PFSK-1 (cell line): ENCODE results near the gene PRSS35.

Source experiments
- POLR2AphosphoS5 ChIP-seq: IDR thresholded peaks from 2 replicates; pipeline ENCODE4 v1.6.1; 2012; ENCODE audit warnings: low read depth, mild to moderate bottlenecking, control low read depth, low read length, moderate library complexity
- REST ChIP-seq, 2 experiments: IDR thresholded peaks; 2 replicates each; pipeline versions ENCODE4 v1.6.1 to v1.8.0; 2011 to 2012; ENCODE audit warnings: low read depth in 2 of 2, low read length in 2 of 2, control low read depth in 1 of 2, inconsistent platforms in 1 of 2, mild to moderate bottlenecking in 1 of 2, moderate library complexity in 1 of 2; ENCODE audit not compliant: insufficient read depth in 1 of 2
- SIN3A ChIP-seq: IDR thresholded peaks from 2 replicates; pipeline ENCODE4 v1.6.1; 2012; ENCODE audit warnings: mild to moderate bottlenecking, low read length, moderate library complexity, borderline replicate concordance; ENCODE audit not compliant: insufficient read depth
- TAF1 ChIP-seq: IDR thresholded peaks from 2 replicates; pipeline ENCODE4 v1.6.1; 2012; ENCODE audit warnings: low read length, control low read depth, borderline replicate concordance; ENCODE audit not compliant: insufficient read depth

- TF ChIP-seq POLR2AphosphoS5, result no peak
- no peak for TF ChIP-seq TAF1
- TF ChIP-seq REST (IDR thresholded peaks at IDR 0.05; ENCODE audit: insufficient read depth in 1 of 2, low read depth in 2 of 2, low read length in 2 of 2), result no peak
- no peak for TF ChIP-seq SIN3A
These were observed 7.0 kb upstream of the PRSS35 start for GRCh38 chr6:83505356-83505755.
